ENCODE measurements around the gene DNMBP.

- no peak for TF ChIP-seq CTCF (IDR thresholded peaks at IDR 0.05)
- TF ChIP-seq POLR2A (IDR thresholded peaks at IDR 0.05), result no peak
Observed at GRCh38 chr10:99906470-99906869, 103.3 kb downstream of the DNMBP start.

Data from thyroid gland (tissue), 4 donors.